Retinal pigment epithelial cell (primary cell): ENCODE measurements around the gene TVP23A.

Experiments
- DNase-seq: peaks from one replicate; pipeline ENCODE4 v3.0.0-alpha.2; 2010; ENCODE audit warnings: low read depth
- H3K4me3 ChIP-seq: 2 replicates; pipeline ENCODE4 v1.5.1; 2011; ENCODE audit warnings: mild to moderate bottlenecking, low read length, control low read depth, moderate library complexity
- CTCF ChIP-seq: conservative IDR thresholded peaks from 2 replicates; pipeline ENCODE4 v1.5.1; 2011; ENCODE audit warnings: low read depth, low read length, control low read depth, inconsistent platforms

Gene TVP23A

GRCh38 chr16:10812312-10813098, 6.1 kb downstream of the TVP23A start:
- no peak overlapping the region for H3K4me3 ChIP-seq
- no peak for DNase-seq
- TF ChIP-seq CTCF = no peak

DNA sequence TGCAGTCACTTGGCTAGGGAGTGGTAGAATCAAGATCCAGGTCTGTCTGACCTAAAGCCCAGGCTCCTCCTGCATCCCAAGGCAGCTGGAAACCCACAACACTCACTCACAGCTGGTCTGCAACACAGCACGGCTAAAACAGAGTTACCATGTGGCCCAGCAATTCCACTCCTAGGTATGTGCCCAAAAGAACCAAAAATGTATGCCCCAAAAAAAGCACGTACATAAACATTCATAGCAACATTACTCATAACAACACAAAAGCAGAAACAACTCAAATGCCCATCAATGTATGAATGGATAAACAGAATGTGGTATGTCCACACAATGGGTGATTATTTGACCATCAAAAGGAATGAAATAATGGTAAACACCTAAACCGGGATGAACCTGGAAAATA, 8.9 kb downstream of the TVP23A start:
- no peak for DNase-seq
- TF ChIP-seq CTCF = no peak
- no peak overlapping the region for H3K4me3 ChIP-seq

GRCh38 chr16:10808850-10809249, 9.7 kb downstream of the TVP23A start:
- DNase-seq = no peak
- TF ChIP-seq CTCF = no peak
- H3K4me3 ChIP-seq = no peak overlapping the region

GRCh38 chr16:10808218-10808617, 10.4 kb downstream of the TVP23A start:
- no peak for DNase-seq
- no peak for TF ChIP-seq CTCF
- H3K4me3 ChIP-seq = no peak overlapping the region

DNA sequence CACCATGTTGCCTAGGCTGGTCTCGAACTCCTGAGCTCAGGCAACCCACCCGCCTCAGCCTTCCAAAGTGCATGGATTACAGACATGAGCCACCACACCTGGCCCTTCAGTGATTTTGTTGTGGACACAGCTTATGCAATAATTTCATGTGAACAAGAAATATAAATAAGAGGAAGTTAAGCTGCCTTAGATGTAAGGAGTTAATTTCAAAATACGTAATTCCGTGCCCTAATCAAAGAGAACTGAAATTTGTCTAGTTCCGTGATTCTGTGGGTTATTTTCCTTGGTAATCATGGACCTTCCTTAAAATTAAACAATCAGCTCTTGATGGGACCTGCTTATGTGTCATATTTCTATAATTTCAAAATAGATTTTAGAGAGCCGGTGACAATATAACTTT, 11.9 kb downstream of the TVP23A start:
- no peak for TF ChIP-seq CTCF
- no peak overlapping the region for H3K4me3 ChIP-seq
- DNase-seq = no peak

GRCh38 chr16:10805334-10805733, 13.3 kb downstream of the TVP23A start:
- TF ChIP-seq CTCF = no peak
- H3K4me3 ChIP-seq = no peak overlapping the region
- DNase-seq = no peak

DNA sequence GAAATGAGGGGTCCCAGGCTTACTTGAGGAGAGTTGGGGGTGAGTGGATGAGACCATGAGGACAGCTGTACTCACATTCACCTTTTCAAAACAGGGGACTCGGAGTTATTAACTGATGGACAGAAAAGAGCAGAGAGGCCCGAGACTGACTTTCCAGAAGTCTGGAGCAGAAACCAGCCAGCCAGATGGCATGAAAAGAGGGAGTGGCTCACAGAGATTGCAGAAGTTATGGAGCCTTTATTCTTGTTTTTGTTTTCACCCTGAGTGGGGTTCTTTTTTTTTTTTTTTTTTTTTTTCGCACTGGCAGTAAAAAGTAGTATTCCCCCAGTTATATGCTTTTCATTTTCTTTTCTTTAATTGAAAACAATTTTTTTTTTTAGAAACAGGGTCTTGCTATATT, 18.9 kb downstream of the TVP23A start:
- no peak for TF ChIP-seq CTCF
- DNase-seq = no peak
- no peak overlapping the region for H3K4me3 ChIP-seq
